ENCODE data around the gene ANKRD23.

DNA sequence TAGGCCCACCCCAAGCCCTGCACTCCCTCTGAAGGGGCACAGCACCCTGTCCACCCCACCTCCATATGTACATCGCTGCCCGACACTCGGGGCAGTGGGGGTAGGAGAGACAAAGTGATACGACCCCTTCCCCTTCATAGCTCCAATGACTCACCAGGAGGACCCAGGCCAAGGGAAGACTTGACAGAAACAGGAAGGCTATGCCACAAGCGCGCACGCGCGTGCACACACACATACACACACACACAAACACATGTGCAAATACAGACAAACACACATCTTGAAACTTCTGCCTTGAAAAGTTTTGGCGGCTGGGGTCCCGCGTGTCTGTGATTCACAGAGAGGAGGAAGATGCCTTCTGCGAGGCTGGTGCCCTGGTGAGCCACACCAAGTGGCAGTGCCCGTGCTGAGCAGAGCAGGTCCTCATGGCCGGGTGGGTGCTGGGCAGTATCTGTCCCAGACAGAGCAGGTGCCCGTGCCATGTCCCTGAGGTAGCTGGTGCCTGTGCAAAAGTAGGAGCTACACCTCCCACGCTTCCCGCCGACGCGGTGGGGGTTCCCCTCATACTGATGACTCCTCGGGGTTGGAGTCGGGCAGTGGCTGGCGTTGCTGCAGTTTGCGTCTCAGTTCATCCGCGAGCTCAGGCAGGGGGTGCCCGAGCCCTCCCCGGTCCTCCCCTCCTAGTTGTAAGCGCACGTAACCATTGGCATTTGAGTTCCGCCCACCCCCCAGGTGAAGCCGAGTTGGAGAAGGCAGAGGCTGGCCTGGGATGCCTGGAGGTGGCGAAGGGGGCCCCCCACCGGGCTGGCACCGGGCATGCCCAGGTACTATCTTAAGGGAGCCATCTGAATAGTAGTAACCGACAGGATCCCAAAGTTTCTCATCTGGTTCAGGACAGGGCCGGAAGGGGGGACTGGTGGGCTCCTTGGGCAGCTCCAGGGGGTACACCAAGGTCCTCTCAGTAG is 16.5 kb upstream of the ANKRD23 start:
- TF ChIP-seq POLR2AphosphoS5 (IDR thresholded peaks at IDR 0.05; ENCODE audit: low read depth, low read length) = no peak
- TF ChIP-seq, protein P1, sequence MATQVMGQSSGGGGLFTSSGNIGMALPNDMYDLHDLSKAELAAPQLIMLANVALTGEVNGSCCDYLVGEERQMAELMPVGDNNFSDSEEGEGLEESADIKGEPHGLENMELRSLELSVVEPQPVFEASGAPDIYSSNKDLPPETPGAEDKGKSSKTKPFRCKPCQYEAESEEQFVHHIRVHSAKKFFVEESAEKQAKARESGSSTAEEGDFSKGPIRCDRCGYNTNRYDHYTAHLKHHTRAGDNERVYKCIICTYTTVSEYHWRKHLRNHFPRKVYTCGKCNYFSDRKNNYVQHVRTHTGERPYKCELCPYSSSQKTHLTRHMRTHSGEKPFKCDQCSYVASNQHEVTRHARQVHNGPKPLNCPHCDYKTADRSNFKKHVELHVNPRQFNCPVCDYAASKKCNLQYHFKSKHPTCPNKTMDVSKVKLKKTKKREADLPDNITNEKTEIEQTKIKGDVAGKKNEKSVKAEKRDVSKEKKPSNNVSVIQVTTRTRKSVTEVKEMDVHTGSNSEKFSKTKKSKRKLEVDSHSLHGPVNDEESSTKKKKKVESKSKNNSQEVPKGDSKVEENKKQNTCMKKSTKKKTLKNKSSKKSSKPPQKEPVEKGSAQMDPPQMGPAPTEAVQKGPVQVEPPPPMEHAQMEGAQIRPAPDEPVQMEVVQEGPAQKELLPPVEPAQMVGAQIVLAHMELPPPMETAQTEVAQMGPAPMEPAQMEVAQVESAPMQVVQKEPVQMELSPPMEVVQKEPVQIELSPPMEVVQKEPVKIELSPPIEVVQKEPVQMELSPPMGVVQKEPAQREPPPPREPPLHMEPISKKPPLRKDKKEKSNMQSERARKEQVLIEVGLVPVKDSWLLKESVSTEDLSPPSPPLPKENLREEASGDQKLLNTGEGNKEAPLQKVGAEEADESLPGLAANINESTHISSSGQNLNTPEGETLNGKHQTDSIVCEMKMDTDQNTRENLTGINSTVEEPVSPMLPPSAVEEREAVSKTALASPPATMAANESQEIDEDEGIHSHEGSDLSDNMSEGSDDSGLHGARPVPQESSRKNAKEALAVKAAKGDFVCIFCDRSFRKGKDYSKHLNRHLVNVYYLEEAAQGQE (IDR thresholded peaks at IDR 0.05; ENCODE audit: insufficient read depth in 1 of 2, low read depth in 2 of 2, low read length in 2 of 2) = no peak
- no peak for TF ChIP-seq TAF1 (IDR thresholded peaks at IDR 0.05; ENCODE audit: borderline replicate concordance, insufficient read depth, low read length)

Data from PFSK-1 (cell line).